Erythroblast (primary cell): Measurements from ENCODE around the gene GEMIN5.

Experiments used
- GATA1 ChIP-seq: IDR thresholded peaks from 2 replicates; pipeline ENCODE4 v1.6.1; 2011; ENCODE audit warnings: low read depth, mild to moderate bottlenecking, control low read depth, low read length, moderate library complexity
- POLR2A ChIP-seq: IDR thresholded peaks from 2 replicates; pipeline ENCODE4 v1.6.1; 2011; ENCODE audit warnings: mild to moderate bottlenecking, low read length

DNA sequence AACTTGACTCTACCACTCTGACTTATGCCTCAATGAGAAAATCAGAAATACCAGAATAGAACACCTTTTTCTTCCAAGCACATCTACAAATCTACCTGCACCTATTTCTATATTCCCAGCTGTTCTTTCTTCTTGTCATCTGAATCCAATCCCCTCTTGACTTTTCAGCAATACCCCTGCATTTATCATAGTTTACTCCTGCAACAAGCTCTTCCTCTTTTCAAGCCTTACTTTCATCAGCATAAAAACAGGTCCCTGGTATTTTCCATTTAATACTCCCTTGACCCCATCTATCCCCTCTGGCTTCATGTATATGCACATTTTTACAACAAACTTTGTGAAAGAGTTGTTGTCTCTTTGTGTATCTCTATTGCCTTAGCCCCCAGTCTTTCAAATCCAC, 3.1 kb downstream of the GEMIN5 start:
- no peak for TF ChIP-seq GATA1
- no peak for TF ChIP-seq POLR2A
